ENCODE data around the gene AMER1.

Gene AMER1

GRCh38 chrX:64186974-64187761 lies 18.3 kb downstream of the AMER1 start:
- Histone ChIP-seq H3K79me2 (no peaks in the 10 kb centered on the region), H3K9me3 (ENCODE audit: control insufficient read depth, low read length) (no peaks in the 10 kb centered on the region), H3K27ac (no peak overlapping the region), H3K4me2 (ENCODE audit: low read length) (no peak overlapping the region), H3K36me3 (ENCODE audit: control insufficient read depth, insufficient read depth, low read length) (no peaks in the 10 kb centered on the region), H3K4me1 (no peaks in the 10 kb centered on the region), H3K4me3 (ENCODE audit: low read depth, low read length) (no peak overlapping the region), H3K27me3 (ENCODE audit: control insufficient read depth, insufficient read depth, low read length) (no peaks in the 10 kb centered on the region), H3K9ac (no peak overlapping the region), H2AFZ (no peak overlapping the region)
- no peak for TF ChIP-seq CTCF (IDR thresholded peaks at IDR 0.05)

- Histone ChIP-seq H3K4me3 (ENCODE audit: low read depth, low read length) (no peak overlapping the region), H2AFZ (no peak overlapping the region), H3K79me2 (no peaks in the 10 kb centered on the region), H3K4me2 (ENCODE audit: low read length) (no peak overlapping the region), H3K9ac (no peak overlapping the region), H3K27ac (no peak overlapping the region), H3K4me1 (no peaks in the 10 kb centered on the region), H3K36me3 (ENCODE audit: control insufficient read depth, insufficient read depth, low read length) (no peaks in the 10 kb centered on the region), H3K27me3 (ENCODE audit: control insufficient read depth, insufficient read depth, low read length) (no peaks in the 10 kb centered on the region), H3K9me3 (ENCODE audit: control insufficient read depth, low read length) (no peaks in the 10 kb centered on the region)
- no peak for TF ChIP-seq CTCF (IDR thresholded peaks at IDR 0.05)
These were observed 21.1 kb downstream of the AMER1 start for GRCh38 chrX:64184396-64184795.

GRCh38 chrX:64182208-64182607 lies 23.3 kb downstream of the AMER1 start:
- no peak overlapping the region for H3K9ac ChIP-seq
- no peak overlapping the region for H3K27ac ChIP-seq
- no peak overlapping the region for H3K4me2 ChIP-seq (ENCODE audit: low read length)
- H3K79me2 ChIP-seq: no peaks in the 10 kb centered on the region
- no peak overlapping the region for H2AFZ ChIP-seq
- no peaks in the 10 kb centered on the region for H3K9me3 ChIP-seq (ENCODE audit: control insufficient read depth, low read length)
- H3K4me1 ChIP-seq: no peaks in the 10 kb centered on the region
- H3K4me3 ChIP-seq (ENCODE audit: low read depth, low read length): no peak overlapping the region
- TF ChIP-seq CTCF (IDR thresholded peaks at IDR 0.05): no peak
- H3K27me3 ChIP-seq (ENCODE audit: control insufficient read depth, insufficient read depth, low read length): no peaks in the 10 kb centered on the region
- H3K36me3 ChIP-seq (ENCODE audit: control insufficient read depth, insufficient read depth, low read length): no peaks in the 10 kb centered on the region

- no peak overlapping the region for H3K4me3 ChIP-seq (ENCODE audit: low read depth, low read length)
- H3K79me2 ChIP-seq: no peaks in the 10 kb centered on the region
- TF ChIP-seq CTCF (IDR thresholded peaks at IDR 0.05): no peak
- no peaks in the 10 kb centered on the region for H3K36me3 ChIP-seq (ENCODE audit: control insufficient read depth, insufficient read depth, low read length)
- no peaks in the 10 kb centered on the region for H3K27me3 ChIP-seq (ENCODE audit: control insufficient read depth, insufficient read depth, low read length)
- H3K9ac ChIP-seq: no peak overlapping the region
- no peak overlapping the region for H3K4me2 ChIP-seq (ENCODE audit: low read length)
- no peak overlapping the region for H2AFZ ChIP-seq
- H3K9me3 ChIP-seq (ENCODE audit: control insufficient read depth, low read length): no peaks in the 10 kb centered on the region
- H3K4me1 ChIP-seq: no peaks in the 10 kb centered on the region
- H3K27ac ChIP-seq: no peak overlapping the region
These were observed 28.6 kb downstream of the AMER1 start for GRCh38 chrX:64176876-64177275.

GRCh38 chrX:64169988-64170387 lies 35.5 kb downstream of the AMER1 start:
- Histone ChIP-seq H3K79me2 (no peaks in the 10 kb centered on the region), H3K4me2 (ENCODE audit: low read length) (no peak overlapping the region), H3K27ac (no peak overlapping the region), H2AFZ (no peak overlapping the region), H3K27me3 (ENCODE audit: control insufficient read depth, insufficient read depth, low read length) (no peaks in the 10 kb centered on the region), H3K36me3 (ENCODE audit: control insufficient read depth, insufficient read depth, low read length) (no peaks in the 10 kb centered on the region), H3K9ac (no peak overlapping the region), H3K4me3 (ENCODE audit: low read depth, low read length) (no peak overlapping the region), H3K4me1 (no peaks in the 10 kb centered on the region), H3K9me3 (ENCODE audit: control insufficient read depth, low read length) (no peaks in the 10 kb centered on the region)
- no peak for TF ChIP-seq CTCF (IDR thresholded peaks at IDR 0.05)
